Stimulated activated CD4-positive, alpha-beta T cell treated with anti-CD3 and anti-CD28 coated beads, Interleukin-2, amount 100 ng/mL, for 4 hours (primary cell): ENCODE measurements around the gene CEND1.

Experiments
- DNase-seq: peaks from one replicate; pipeline ENCODE4 v3.0.0-alpha.2; 2020; ENCODE audit warnings: low read depth

Gene CEND1

GRCh38 chr11:789943-790342, at the start of gene CEND1:
TSS of gene CEND1 (minus strand) at chr11:790090. CDS start at chr11:788576, 1,514 bp downstream.
- no peak for DNase-seq

GRCh38 chr11:839280-839623, 49.4 kb upstream of the CEND1 start:
- no peak for DNase-seq

GRCh38 chr11:838441-839279, 48.8 kb upstream of the CEND1 start:
- no peak for DNase-seq

GRCh38 chr11:837990-838307, 48.1 kb upstream of the CEND1 start:
- no peak for DNase-seq

GRCh38 chr11:837189-837989, 47.5 kb upstream of the CEND1 start:
- DNase-seq: no peak

GRCh38 chr11:836700-837099, 46.8 kb upstream of the CEND1 start:
- DNase-seq: no peak

GRCh38 chr11:836274-836673, 46.4 kb upstream of the CEND1 start:
- DNase-seq: no peak

GRCh38 chr11:834371-835316, 44.8 kb upstream of the CEND1 start:
- DNase-seq: no peak

- no peak for DNase-seq
Observed at GRCh38 chr11:833849-834311, 44.0 kb upstream of the CEND1 start.

GRCh38 chr11:833114-833791, 43.4 kb upstream of the CEND1 start:
- DNase-seq: no peak

- peak; percentile 40 for DNase-seq
Observed at GRCh38 chr11:832529-833113, 42.7 kb upstream of the CEND1 start, which contains the start of gene CD151. TSS of gene CD151 (plus strand) at chr11:832952. CDS start at chr11:836070, 3,118 bp downstream.

GRCh38 chr11:831961-832528, 42.2 kb upstream of the CEND1 start:
- DNase-seq: no peak

- DNase-seq: no peak
Observed at GRCh38 chr11:831118-831864, 41.4 kb upstream of the CEND1 start.

GRCh38 chr11:830295-831117, 40.6 kb upstream of the CEND1 start:
- peak; percentile 25 for DNase-seq

- DNase-seq: no peak
Observed at GRCh38 chr11:829847-830294, 40.0 kb upstream of the CEND1 start.

GRCh38 chr11:829176-829846, 39.4 kb upstream of the CEND1 start:
- no peak for DNase-seq

GRCh38 chr11:828506-829175, 38.8 kb upstream of the CEND1 start:
- DNase-seq: no peak

GRCh38 chr11:827897-828192, 38.0 kb upstream of the CEND1 start, which contains the start of gene CRACR2B:
TSS of gene CRACR2B (plus strand) at chr11:827919. CDS start at chr11:828608, 689 bp downstream.
- DNase-seq: no peak
